SK-N-SH (cell line): ENCODE results near the gene PROKR1. TPM values are rescaled to one million over a fixed set of nuclear protein-coding genes. Genes with fewer than 3 reads are reported as not detected.

Experiments
- CTCF ChIA-PET: fragments of 300-600, 350-600 bp; formaldehyde crosslinking; extraction: SDS; loops from one replicate; lab custom pipeline; 2021; lab: Yijun Ruan, JAX
- POLR2A ChIA-PET: fragments of 350-600 bp; sonication (Branson Sonifier 250); formaldehyde crosslinking; extraction: SDS; loops from one replicate; lab custom pipeline; 2020; ENCODE audit warnings: antibody characterized with exemption, inconsistent platforms; lab: Yijun Ruan, JAX
- DNase-seq: peaks from one replicate; pipeline ENCODE4 v3.0.0; 2012
- H2AFZ ChIP-seq: fragments of 200-600 bp; sonication (generic); 2 replicates; pipeline ENCODE4 v1.8.1; 2016; ENCODE audit warnings: antibody characterized with exemption, mild to moderate bottlenecking, low read depth
- H3F3A ChIP-seq: fragments of 200-600 bp; sonication (generic); replicated peaks from 2 replicates; pipeline ENCODE3; 2016; ENCODE audit warnings: antibody characterized with exemption, mild to moderate bottlenecking; ENCODE audit not compliant: insufficient read depth
- H3K27ac ChIP-seq, 2 experiments: fragments of 200-500 bp in 1 of 2; fragments of 200-600 bp in 1 of 2; sonication (Bioruptor generic) in 1 of 2; sonication (generic), shearing (Covaris generic) in 1 of 2; 2 replicates each; pipeline versions ENCODE4 v1.5.1 to v1.6.1; 2014 to 2016; ENCODE audit warnings: low read depth in 2 of 2, inconsistent platforms in 1 of 2, low read length in 1 of 2, mild to moderate bottlenecking in 1 of 2, mixed read lengths in 1 of 2
- H3K27me3 ChIP-seq: fragments of 200-600 bp; sonication (generic), shearing (Covaris generic); 2 replicates; pipeline ENCODE4 v1.6.1; 2016; ENCODE audit warnings: mixed run types; ENCODE audit not compliant: insufficient read depth
- H3K36me3 ChIP-seq, 2 experiments: fragments of 200-500 bp in 1 of 2; fragments of 200-600 bp in 1 of 2; sonication (Bioruptor generic) in 1 of 2; sonication (generic) in 1 of 2; replicated peaks in 1 of 2; 2 replicates each; pipeline versions ENCODE3 to v1.5.1; 2014 to 2016; ENCODE audit warnings: low read length in 1 of 2, mild to moderate bottlenecking in 1 of 2; ENCODE audit not compliant: insufficient read depth in 2 of 2, control insufficient read depth in 1 of 2
- H3K4me1 ChIP-seq, 2 experiments: fragments of 200-500 bp in 1 of 2; fragments of 200-600 bp in 1 of 2; sonication (Bioruptor generic) in 1 of 2; sonication (generic), shearing (Covaris generic) in 1 of 2; 2 replicates each; pipeline versions ENCODE4 v1.5.1 to v1.6.1; 2014 to 2016; ENCODE audit warnings: low read depth in 1 of 2, low read length in 1 of 2, mixed run types in 1 of 2; ENCODE audit not compliant: insufficient read depth in 2 of 2, control insufficient read depth in 1 of 2
- H3K4me2 ChIP-seq: fragments of 200-600 bp; sonication (generic), shearing (Covaris generic); 2 replicates; pipeline ENCODE4 v1.6.1; 2017; ENCODE audit warnings: mixed run types
- H3K4me3 ChIP-seq, 2 experiments: fragments of 200-500 bp in 1 of 2; fragments of 200-600 bp in 1 of 2; sonication (Bioruptor generic) in 1 of 2; sonication (generic), shearing (Covaris generic) in 1 of 2; 2 replicates each; pipeline versions ENCODE4 v1.5.1 to v1.8.1; 2014 to 2016; ENCODE audit warnings: low read depth in 2 of 2, inconsistent platforms in 1 of 2, low read length in 1 of 2, mild to moderate bottlenecking in 1 of 2, mixed read lengths in 1 of 2, moderate library complexity in 1 of 2
- H3K79me2 ChIP-seq: fragments of 200-600 bp; sonication (generic); 2 replicates; pipeline ENCODE4 v1.8.1; 2017; ENCODE audit warnings: mild to moderate bottlenecking; ENCODE audit not compliant: insufficient read depth
- H3K9ac ChIP-seq: fragments of 200-600 bp; sonication (generic); 2 replicates; pipeline ENCODE4 v1.6.1; 2017; ENCODE audit warnings: mixed run types
- H3K9me2 ChIP-seq: fragments of 200-600 bp; sonication (generic); 2 replicates; pipeline ENCODE4 v1.6.1; 2017; ENCODE audit warnings: mixed run types
- H3K9me3 ChIP-seq: fragments of 200-600 bp; sonication (generic); 2 replicates; pipeline ENCODE4 v1.6.1; 2017; ENCODE audit warnings: mixed run types, mild to moderate bottlenecking, moderate library complexity
- H4K20me1 ChIP-seq: fragments of 200-600 bp; sonication (generic); 2 replicates; pipeline ENCODE4 v1.6.1; 2017; ENCODE audit warnings: mild to moderate bottlenecking, mixed run types; ENCODE audit not compliant: insufficient read depth
- ELF1 ChIP-seq: IDR thresholded peaks from 2 replicates; pipeline ENCODE4 v1.4.0; 2012
- EZH2phosphoT487 ChIP-seq: fragments of 200-600 bp; sonication (generic); IDR thresholded peaks from 2 replicates; pipeline ENCODE4 v1.6.1; 2017; ENCODE audit warnings: low read depth, mixed run types, mild to moderate bottlenecking, antibody characterized with exemption, moderate library complexity, borderline replicate concordance
- FOSL2 ChIP-seq: IDR thresholded peaks from 2 replicates; pipeline ENCODE4 v1.4.0; 2012; ENCODE audit warnings: low read depth, mild to moderate bottlenecking, moderate library complexity, borderline replicate concordance
- GABPA ChIP-seq: IDR thresholded peaks from 2 replicates; pipeline ENCODE4 v1.4.0; 2012; ENCODE audit warnings: low read depth, mild to moderate bottlenecking
- JUND ChIP-seq: IDR thresholded peaks from 2 replicates; pipeline ENCODE4 v1.4.0; 2012
- NFIC ChIP-seq: IDR thresholded peaks from 2 replicates; pipeline ENCODE4 v1.4.0; 2012; ENCODE audit warnings: borderline replicate concordance
- POLR2AphosphoS5 ChIP-seq: IDR thresholded peaks from 2 replicates; pipeline ENCODE4 v1.6.1; 2012; ENCODE audit warnings: low read depth, low read length
- RAD21 ChIP-seq: IDR thresholded peaks from 2 replicates; pipeline ENCODE4 v1.6.1; 2012; ENCODE audit warnings: mild to moderate bottlenecking, low read length
- RCOR1 ChIP-seq: fragments of 150-350 bp; IDR thresholded peaks from 2 replicates; pipeline ENCODE4 v1.6.1; 2017; ENCODE audit warnings: antibody characterized with exemption, low read length
- RXRA ChIP-seq: IDR thresholded peaks from 2 replicates; pipeline ENCODE4 v1.4.0; 2012; ENCODE audit warnings: low read depth, mild to moderate bottlenecking, borderline replicate concordance
- SIN3A ChIP-seq: IDR thresholded peaks from 2 replicates; pipeline ENCODE4 v1.6.1; 2012; ENCODE audit warnings: low read depth, mild to moderate bottlenecking, low read length, moderate library complexity, borderline replicate concordance
- SMC3 ChIP-seq: IDR thresholded peaks from 2 replicates; pipeline ENCODE4 v1.6.1; 2012; ENCODE audit warnings: low read depth, low read length, improper control_type of control experiment
- TAF1 ChIP-seq: IDR thresholded peaks from 2 replicates; pipeline ENCODE4 v1.6.1; 2012; ENCODE audit warnings: low read depth, mild to moderate bottlenecking, low read length, moderate library complexity, borderline replicate concordance
- TEAD4 ChIP-seq: IDR thresholded peaks from 2 replicates; pipeline ENCODE4 v1.4.0; 2012; ENCODE audit warnings: mild to moderate bottlenecking, borderline replicate concordance; ENCODE audit not compliant: insufficient read depth
- YY1 ChIP-seq: IDR thresholded peaks from 2 replicates; pipeline ENCODE4 v1.4.0; 2012; ENCODE audit warnings: low read depth, mild to moderate bottlenecking
- WGBS: methylation state at CpG from one replicate; pipeline ENCODE4 v1.1.6; 2017; ENCODE audit warnings: low lambda C conversion rate; 5-methylcytosine and 5-hydroxymethylcytosine counted together
- polyA plus RNA-seq, 3 experiments: library from polyadenylated mRNA; depleted of rRNA; stranded (reverse); fragments of >200 nt; gene quantifications; 2 replicates each; pipeline ENCODE4 v1.2.3, GENCODE V29; 2012
- TF ChIP-seq, protein P1 (sequence below): fragments of 150-350 bp; IDR thresholded peaks from 2 replicates; pipeline ENCODE4 v1.6.1; 2017; ENCODE audit warnings: antibody characterized with exemption, low read length, low read depth, borderline replicate concordance
- TF ChIP-seq, protein P2 (sequence below): fragments of 150-350 bp; IDR thresholded peaks from 2 replicates; pipeline ENCODE4 v1.6.1; 2016; ENCODE audit warnings: mild to moderate bottlenecking, low read depth, low read length
- TF ChIP-seq, protein P3 (sequence below): IDR thresholded peaks from 2 replicates; pipeline ENCODE4 v1.4.0; 2012; ENCODE audit warnings: low read depth, borderline replicate concordance

PROKR1 gene
- polyA plus RNA-seq, 1 of the 3 experiments (the other 2 are of a cell fraction) = not detected

DNA sequence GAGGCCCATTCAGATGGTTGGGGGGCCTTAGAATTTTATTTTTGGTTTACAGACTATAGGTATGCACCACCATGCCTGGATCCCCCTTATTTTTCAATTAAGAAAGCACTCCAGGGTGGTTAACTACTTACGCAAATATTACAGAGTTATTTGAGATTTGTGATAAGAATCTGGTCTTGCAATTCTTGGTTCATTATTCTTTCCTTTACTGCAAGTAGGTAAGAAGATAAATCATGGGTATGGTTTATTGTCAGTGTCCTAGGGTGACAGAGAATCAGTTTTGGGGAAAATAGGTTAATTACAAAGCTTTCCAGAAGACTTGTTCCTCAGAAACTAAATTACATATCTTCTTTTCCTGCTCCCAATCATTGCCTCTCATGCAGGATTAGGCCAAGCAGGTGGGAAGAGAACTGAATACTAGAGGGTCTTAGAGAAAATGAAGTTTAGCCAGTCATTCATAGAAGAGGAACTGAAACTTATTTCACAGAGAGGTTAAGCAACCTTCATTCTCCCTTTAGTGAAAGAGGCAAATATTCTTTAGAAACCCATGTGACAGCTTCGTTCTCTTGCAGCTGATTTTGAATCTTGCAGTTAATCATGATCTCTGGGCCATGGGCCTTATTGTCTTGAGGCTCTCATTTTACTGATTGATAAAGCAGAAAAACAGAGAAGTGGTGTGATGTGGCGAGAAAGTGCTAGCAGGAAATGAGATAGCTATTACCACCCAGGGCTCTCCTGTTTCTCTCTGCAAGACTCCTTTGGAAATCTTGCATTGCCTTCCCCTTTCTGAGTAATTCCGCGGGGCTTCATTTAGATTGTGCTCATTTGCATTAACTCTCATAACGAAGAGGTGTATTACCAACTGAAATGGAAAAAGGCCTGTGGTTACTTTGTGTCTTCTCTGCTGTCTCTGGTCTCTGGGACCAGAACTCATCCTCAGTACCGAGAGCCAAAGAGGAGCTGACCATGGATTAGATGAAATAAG, 46.5 kb downstream of the PROKR1 start:
- H4K20me1 ChIP-seq = no peaks in the 10 kb centered on the region
- no peaks in the 10 kb centered on the region for H3K27me3 ChIP-seq
- no peaks in the 10 kb centered on the region for H3K36me3 ChIP-seq
- no peak overlapping the region for H3K4me2 ChIP-seq
- DNase-seq = no peak
- 49% methylated on average over 7 of the region's 7 CpGs for WGBS
- TF ChIP-seq, protein P1, sequence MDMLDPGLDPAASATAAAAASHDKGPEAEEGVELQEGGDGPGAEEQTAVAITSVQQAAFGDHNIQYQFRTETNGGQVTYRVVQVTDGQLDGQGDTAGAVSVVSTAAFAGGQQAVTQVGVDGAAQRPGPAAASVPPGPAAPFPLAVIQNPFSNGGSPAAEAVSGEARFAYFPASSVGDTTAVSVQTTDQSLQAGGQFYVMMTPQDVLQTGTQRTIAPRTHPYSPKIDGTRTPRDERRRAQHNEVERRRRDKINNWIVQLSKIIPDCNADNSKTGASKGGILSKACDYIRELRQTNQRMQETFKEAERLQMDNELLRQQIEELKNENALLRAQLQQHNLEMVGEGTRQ = no peak
- TF ChIP-seq ELF1 = no peak
- no peak for TF ChIP-seq YY1
- TF ChIP-seq TAF1 = no peak
- TF ChIP-seq RXRA = no peak
- TF ChIP-seq TEAD4 = no peak
- TF ChIP-seq, protein P2, sequence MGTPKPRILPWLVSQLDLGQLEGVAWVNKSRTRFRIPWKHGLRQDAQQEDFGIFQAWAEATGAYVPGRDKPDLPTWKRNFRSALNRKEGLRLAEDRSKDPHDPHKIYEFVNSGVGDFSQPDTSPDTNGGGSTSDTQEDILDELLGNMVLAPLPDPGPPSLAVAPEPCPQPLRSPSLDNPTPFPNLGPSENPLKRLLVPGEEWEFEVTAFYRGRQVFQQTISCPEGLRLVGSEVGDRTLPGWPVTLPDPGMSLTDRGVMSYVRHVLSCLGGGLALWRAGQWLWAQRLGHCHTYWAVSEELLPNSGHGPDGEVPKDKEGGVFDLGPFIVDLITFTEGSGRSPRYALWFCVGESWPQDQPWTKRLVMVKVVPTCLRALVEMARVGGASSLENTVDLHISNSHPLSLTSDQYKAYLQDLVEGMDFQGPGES = no peak
- TF ChIP-seq POLR2AphosphoS5 = no peak
- no peak for TF ChIP-seq SMC3
- no peak for TF ChIP-seq SIN3A
- H3K9ac ChIP-seq = no peak overlapping the region
- no peak overlapping the region for H2AFZ ChIP-seq
- no peaks in the 10 kb centered on the region for H3K79me2 ChIP-seq
- H3K27ac ChIP-seq = no peak overlapping the region
- H3F3A ChIP-seq = no peaks in the 10 kb centered on the region
- H3K9me3 ChIP-seq = no peaks in the 10 kb centered on the region
- no peaks in the 10 kb centered on the region for H3K9me2 ChIP-seq
- CTCF ChIA-PET = interaction anchor here (1.8 to 2.0 kb wide), 2 partner anchors 19 to 94 kb away, joined by 6 to 10 read pairs; no protein-coding TSS in a partner anchor
- POLR2A ChIA-PET = no interaction called here
- H3K4me3 ChIP-seq = no peak overlapping the region
- peaks cover 0 to 5% of the 10 kb centered on the region in 2 experiments; a peak in 3 of 4 replicates for H3K4me1 ChIP-seq

DNA sequence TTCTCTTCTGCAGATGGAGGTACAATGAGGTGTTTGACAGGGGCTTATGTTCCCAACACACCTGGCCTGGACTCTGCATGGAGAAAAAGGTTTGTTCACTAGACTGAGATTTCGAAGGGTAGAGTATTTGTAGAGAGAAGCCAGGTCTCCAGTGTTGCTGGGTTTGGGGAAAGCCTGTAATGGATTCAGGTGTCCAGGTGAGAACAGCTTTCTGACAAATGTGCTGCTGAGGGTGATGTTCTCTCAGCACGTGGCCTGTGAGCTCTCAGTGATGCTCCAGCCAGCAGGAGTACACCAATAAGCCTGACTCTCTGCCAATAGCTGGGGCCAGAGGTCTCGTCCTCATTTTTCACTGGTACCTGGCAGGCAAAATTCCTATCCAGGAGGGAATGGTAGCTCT, 47.5 kb downstream of the PROKR1 start:
- H3K9me3 ChIP-seq = no peaks in the 10 kb centered on the region
- 15% methylated on average over 2 of the region's 3 CpGs for WGBS
- no peaks in the 10 kb centered on the region for H3K79me2 ChIP-seq
- TF ChIP-seq SMC3 = no peak
- TF ChIP-seq TEAD4 = no peak
- TF ChIP-seq EZH2phosphoT487 = no peak
- no peak for TF ChIP-seq RCOR1
- TF ChIP-seq, protein P1 = no peak
- TF ChIP-seq NFIC = no peak
- TF ChIP-seq JUND = no peak
- TF ChIP-seq, protein P3, sequence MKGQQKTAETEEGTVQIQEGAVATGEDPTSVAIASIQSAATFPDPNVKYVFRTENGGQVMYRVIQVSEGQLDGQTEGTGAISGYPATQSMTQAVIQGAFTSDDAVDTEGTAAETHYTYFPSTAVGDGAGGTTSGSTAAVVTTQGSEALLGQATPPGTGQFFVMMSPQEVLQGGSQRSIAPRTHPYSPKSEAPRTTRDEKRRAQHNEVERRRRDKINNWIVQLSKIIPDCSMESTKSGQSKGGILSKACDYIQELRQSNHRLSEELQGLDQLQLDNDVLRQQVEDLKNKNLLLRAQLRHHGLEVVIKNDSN = no peak
- no peak for TF ChIP-seq ELF1
- TF ChIP-seq RAD21 = no peak
- TF ChIP-seq, protein P2 = no peak
- no peak for TF ChIP-seq FOSL2
- no peak for TF ChIP-seq YY1
- no peak for TF ChIP-seq GABPA
- no peak overlapping the region for H2AFZ ChIP-seq
- no peaks in the 10 kb centered on the region for H4K20me1 ChIP-seq
- no peak overlapping the region for H3K27ac ChIP-seq
- H3K9ac ChIP-seq = no peak overlapping the region
- CTCF ChIA-PET = interaction anchor here (1.0 to 2.0 kb wide), 3 partner anchors 18 to 235 kb away, joined by 4 to 10 read pairs (median 6); no protein-coding TSS in a partner anchor
- no peaks in the 10 kb centered on the region for H3K27me3 ChIP-seq
- peaks cover 0 to 10% of the 10 kb centered on the region in 2 experiments; a peak in 3 of 4 replicates for H3K4me1 ChIP-seq
- no peaks in the 10 kb centered on the region for H3F3A ChIP-seq
- no peak overlapping the region for H3K4me2 ChIP-seq
- H3K36me3 ChIP-seq = no peaks in the 10 kb centered on the region
- POLR2A ChIA-PET = no interaction called here
- H3K9me2 ChIP-seq = no peaks in the 10 kb centered on the region
- DNase-seq = no peak
- H3K4me3 ChIP-seq = no peak overlapping the region
